ENCODE results near the gene TMCO4. TPM values are rescaled to one million over a fixed set of nuclear protein-coding genes. Genes with fewer than 3 reads are reported as not detected.

TMCO4 gene
- total RNA-seq, 1 experiment from 2014 or later = 19.7 TPM

DNA sequence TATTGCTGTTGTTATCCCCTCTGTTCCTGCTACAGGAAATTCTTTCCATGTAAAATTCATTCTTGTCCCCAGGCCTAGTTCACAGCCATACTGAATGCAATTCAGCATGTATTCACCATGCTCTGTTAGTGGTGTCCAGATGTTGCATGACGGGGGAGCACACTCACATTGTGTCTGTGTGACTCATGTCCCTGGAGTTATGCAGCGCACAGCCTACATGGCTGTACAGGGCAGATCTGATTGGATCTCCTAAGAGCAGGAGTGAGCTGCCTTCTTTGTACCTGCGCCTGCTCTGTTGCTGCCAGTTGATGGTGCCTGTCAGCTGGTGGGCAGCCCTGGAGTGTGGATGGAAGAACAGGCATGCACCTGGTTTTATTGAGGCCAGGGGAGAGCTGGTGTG is 117.5 kb downstream of the TMCO4 start:
- peak; percentile 42 for DNase-seq
- no peak overlapping the region for H3K4me3 ChIP-seq (ENCODE audit: low read length)
- CTCF ChIA-PET = no interaction called here
- no peaks in the 10 kb centered on the region for H3K9me2 ChIP-seq (replicated peaks; ENCODE audit: low read length)
- no peaks in the 10 kb centered on the region for H3F3A ChIP-seq (ENCODE audit: low read length, unreplicated experiment)
- TF ChIP-seq, protein P1, sequence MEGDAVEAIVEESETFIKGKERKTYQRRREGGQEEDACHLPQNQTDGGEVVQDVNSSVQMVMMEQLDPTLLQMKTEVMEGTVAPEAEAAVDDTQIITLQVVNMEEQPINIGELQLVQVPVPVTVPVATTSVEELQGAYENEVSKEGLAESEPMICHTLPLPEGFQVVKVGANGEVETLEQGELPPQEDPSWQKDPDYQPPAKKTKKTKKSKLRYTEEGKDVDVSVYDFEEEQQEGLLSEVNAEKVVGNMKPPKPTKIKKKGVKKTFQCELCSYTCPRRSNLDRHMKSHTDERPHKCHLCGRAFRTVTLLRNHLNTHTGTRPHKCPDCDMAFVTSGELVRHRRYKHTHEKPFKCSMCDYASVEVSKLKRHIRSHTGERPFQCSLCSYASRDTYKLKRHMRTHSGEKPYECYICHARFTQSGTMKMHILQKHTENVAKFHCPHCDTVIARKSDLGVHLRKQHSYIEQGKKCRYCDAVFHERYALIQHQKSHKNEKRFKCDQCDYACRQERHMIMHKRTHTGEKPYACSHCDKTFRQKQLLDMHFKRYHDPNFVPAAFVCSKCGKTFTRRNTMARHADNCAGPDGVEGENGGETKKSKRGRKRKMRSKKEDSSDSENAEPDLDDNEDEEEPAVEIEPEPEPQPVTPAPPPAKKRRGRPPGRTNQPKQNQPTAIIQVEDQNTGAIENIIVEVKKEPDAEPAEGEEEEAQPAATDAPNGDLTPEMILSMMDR (conservative IDR thresholded peaks at IDR 0.05; ENCODE audit: low read depth, low read length) = no peak
- no peak for TF ChIP-seq EZH2phosphoT487 (IDR thresholded peaks at IDR 0.05; ENCODE audit: borderline replicate concordance, low read length)
- TF ChIP-seq EZH2 (IDR thresholded peaks at IDR 0.05; ENCODE audit: low read length, unreplicated experiment) = no peak
- H3K79me2 ChIP-seq (ENCODE audit: low read length) = no peaks in the 10 kb centered on the region
- no peak overlapping the region for H2AFZ ChIP-seq (ENCODE audit: low read length)
- intact Hi-C loops (cut with micrococcal nuclease) = no loop called here
- no peaks in the 10 kb centered on the region for H3K27me3 ChIP-seq (ENCODE audit: low read length)
- no peaks in the 10 kb centered on the region for H4K20me1 ChIP-seq (ENCODE audit: low read length)
- no peak overlapping the region for H3K27ac ChIP-seq (ENCODE audit: low read length)
- no peaks in the 10 kb centered on the region for H3K9me3 ChIP-seq (ENCODE audit: low read length)
- no peaks in the 10 kb centered on the region for H3K4me1 ChIP-seq (ENCODE audit: insufficient read depth, low read length)
- no peak overlapping the region for H3K4me2 ChIP-seq (ENCODE audit: low read length)
- POLR2A ChIA-PET (ENCODE audit: unreplicated experiment) = no interaction called here
- no TSS peak for BruUV-seq (replicated peaks)
- peak; percentile 45 for ATAC-seq
- no peak overlapping the region for H3K9ac ChIP-seq (ENCODE audit: low read length)
- H3K36me3 ChIP-seq (ENCODE audit: low read depth, low read length) = no peaks in the 10 kb centered on the region

- no peak overlapping the region for H3K9ac ChIP-seq (ENCODE audit: low read length)
- TF ChIP-seq, protein P1 (conservative IDR thresholded peaks at IDR 0.05; ENCODE audit: low read depth, low read length) = no peak
- TF ChIP-seq EZH2 (IDR thresholded peaks at IDR 0.05; ENCODE audit: low read length, unreplicated experiment) (no peak), EZH2phosphoT487 (IDR thresholded peaks at IDR 0.05; ENCODE audit: borderline replicate concordance, low read length) (no peak)
- ChIA-PET CTCF (no interaction called here), POLR2A (ENCODE audit: unreplicated experiment) (no interaction called here)
- H2AFZ ChIP-seq (ENCODE audit: low read length) = no peak overlapping the region
- no peaks in the 10 kb centered on the region for H4K20me1 ChIP-seq (ENCODE audit: low read length)
- BruUV-seq (replicated peaks) = no TSS peak
- DNase-seq (no peak), ATAC-seq (no peak)
- H3K4me2 ChIP-seq (ENCODE audit: low read length) = no peak overlapping the region
- no peaks in the 10 kb centered on the region for H3K9me2 ChIP-seq (replicated peaks; ENCODE audit: low read length)
- H3K4me1 ChIP-seq (ENCODE audit: insufficient read depth, low read length) = no peaks in the 10 kb centered on the region
- no peaks in the 10 kb centered on the region for H3K27me3 ChIP-seq (ENCODE audit: low read length)
- H3K79me2 ChIP-seq (ENCODE audit: low read length) = no peaks in the 10 kb centered on the region
- no peak overlapping the region for H3K4me3 ChIP-seq (ENCODE audit: low read length)
- H3K36me3 ChIP-seq (ENCODE audit: low read depth, low read length) = no peaks in the 10 kb centered on the region
- H3K27ac ChIP-seq (ENCODE audit: low read length) = no peak overlapping the region
- H3K9me3 ChIP-seq (ENCODE audit: low read length) = no peaks in the 10 kb centered on the region
- H3F3A ChIP-seq (ENCODE audit: low read length, unreplicated experiment) = no peaks in the 10 kb centered on the region
- intact Hi-C loops (cut with micrococcal nuclease) = no loop called here
These were observed 119.1 kb downstream of the TMCO4 start for GRCh38 chr1:19680644-19681043.

GRCh38 chr1:19679691-19680090 is 120.0 kb downstream of the TMCO4 start:
- Histone ChIP-seq H3K79me2 (ENCODE audit: low read length) (no peaks in the 10 kb centered on the region), H3K9ac (ENCODE audit: low read length) (no peak overlapping the region), H3K27ac (ENCODE audit: low read length) (no peak overlapping the region), H3K4me3 (ENCODE audit: low read length) (no peak overlapping the region), H3K4me1 (ENCODE audit: insufficient read depth, low read length) (no peaks in the 10 kb centered on the region), H3K9me3 (ENCODE audit: low read length) (no peaks in the 10 kb centered on the region), H3K9me2 (replicated peaks; ENCODE audit: low read length) (no peaks in the 10 kb centered on the region), H3K27me3 (ENCODE audit: low read length) (no peaks in the 10 kb centered on the region), H3F3A (ENCODE audit: low read length, unreplicated experiment) (no peaks in the 10 kb centered on the region), H3K36me3 (ENCODE audit: low read depth, low read length) (no peaks in the 10 kb centered on the region), H3K4me2 (ENCODE audit: low read length) (no peak overlapping the region), H4K20me1 (ENCODE audit: low read length) (no peaks in the 10 kb centered on the region), H2AFZ (ENCODE audit: low read length) (no peak overlapping the region)
- peak; percentile 24; the same call in 1 of the 2 replicates for ATAC-seq
- POLR2A ChIA-PET (ENCODE audit: unreplicated experiment) = no interaction called here
- intact Hi-C loops (cut with micrococcal nuclease) = no loop called here
- CTCF ChIA-PET = no interaction called here
- TF ChIP-seq EZH2 (IDR thresholded peaks at IDR 0.05; ENCODE audit: low read length, unreplicated experiment) (no peak), EZH2phosphoT487 (IDR thresholded peaks at IDR 0.05; ENCODE audit: borderline replicate concordance, low read length) (no peak)
- no TSS peak for BruUV-seq (replicated peaks)
- no peak for DNase-seq
